GM19238 (cell line): ENCODE data around the gene TRNP1.

ENCODE experiments used
- DNase-seq: peaks from one replicate; pipeline ENCODE4 v3.0.0; 2011; ENCODE audit warnings: low spot score; ENCODE audit not compliant: insufficient read length

Gene TRNP1

GRCh38 chr1:27026621-27027574 is 33.4 kb downstream of the TRNP1 start:
- no peak for DNase-seq

GRCh38 chr1:27027575-27028250 is 34.2 kb downstream of the TRNP1 start:
- DNase-seq = no peak

DNA sequence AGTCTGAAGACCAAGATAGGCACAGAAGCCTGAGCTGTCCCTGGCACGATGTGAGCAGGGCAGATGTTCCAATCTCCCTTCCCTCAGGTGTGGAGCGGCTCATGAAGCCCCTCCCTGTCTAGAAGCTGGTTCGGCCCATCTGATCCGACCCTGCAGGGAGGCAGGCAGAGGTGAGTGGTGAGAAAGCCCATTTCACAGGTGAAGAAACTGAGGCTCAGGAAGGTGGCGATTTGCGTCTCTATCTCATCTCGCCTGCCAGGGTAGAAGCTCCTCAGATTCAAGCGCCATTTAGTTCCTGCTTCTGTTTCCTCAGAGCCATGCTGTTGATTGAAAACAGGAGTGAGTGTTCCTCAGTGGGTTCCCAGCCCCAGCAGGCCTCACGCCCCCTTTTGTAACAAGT is 36.0 kb downstream of the TRNP1 start:
- no peak for DNase-seq

GRCh38 chr1:27031235-27032118 is 38.0 kb downstream of the TRNP1 start:
- DNase-seq = no peak

DNA sequence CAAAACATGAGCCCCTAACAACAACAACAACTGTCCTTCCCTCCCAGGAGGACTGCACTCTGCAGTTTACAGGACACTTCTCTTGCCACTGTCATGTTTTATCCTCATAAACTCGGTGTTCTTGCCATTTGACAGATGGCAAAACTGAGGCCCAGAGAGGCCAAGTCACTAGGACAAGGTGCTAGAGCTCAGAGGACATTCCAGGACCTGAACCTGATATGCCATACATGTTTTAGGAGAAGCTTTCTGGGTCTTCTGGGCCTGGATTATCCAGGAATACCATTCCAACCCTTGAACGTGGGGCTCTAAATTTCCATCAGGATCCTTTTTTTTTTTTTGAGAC is 38.6 kb downstream of the TRNP1 start:
- no peak for DNase-seq

DNA sequence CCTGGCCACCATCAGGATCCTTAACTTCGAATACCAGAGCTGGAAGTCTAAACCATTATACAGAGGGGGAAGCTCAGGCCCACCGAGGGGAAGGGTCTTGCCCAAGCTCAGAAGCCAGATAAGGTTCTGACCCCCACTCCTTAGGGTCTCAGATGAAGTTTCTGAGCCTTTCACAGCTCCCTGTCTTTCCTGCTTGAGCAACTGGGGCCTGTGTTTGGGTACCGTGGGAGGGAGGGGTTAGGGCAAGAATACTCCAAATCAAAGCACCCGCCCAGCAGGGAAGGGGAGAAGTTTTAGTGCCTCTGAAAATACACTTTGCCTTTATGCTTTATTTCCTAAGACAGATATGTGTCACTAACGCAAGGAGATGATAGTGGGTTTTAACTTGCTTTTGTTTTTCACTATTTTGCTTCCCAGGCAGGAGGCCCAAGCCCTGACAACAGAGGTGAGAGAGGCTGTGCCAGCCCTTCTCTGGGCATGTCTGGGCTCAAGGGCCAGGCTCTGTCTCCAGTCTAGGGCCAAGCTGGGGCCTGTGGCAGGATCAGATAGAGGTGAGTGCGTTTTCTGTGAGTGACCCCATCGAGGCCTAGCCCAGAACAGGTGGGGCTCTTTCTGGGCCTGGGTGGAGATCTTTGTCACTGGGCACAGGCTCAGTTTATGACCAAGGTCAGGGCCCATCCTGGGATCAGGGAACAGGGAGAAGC is 39.7 kb downstream of the TRNP1 start:
- no peak for DNase-seq

- DNase-seq = no peak
Observed at GRCh38 chr1:27035344-27035743, 41.9 kb downstream of the TRNP1 start.

- DNase-seq = no peak
Observed at GRCh38 chr1:27036718-27037117, 43.2 kb downstream of the TRNP1 start.

DNA sequence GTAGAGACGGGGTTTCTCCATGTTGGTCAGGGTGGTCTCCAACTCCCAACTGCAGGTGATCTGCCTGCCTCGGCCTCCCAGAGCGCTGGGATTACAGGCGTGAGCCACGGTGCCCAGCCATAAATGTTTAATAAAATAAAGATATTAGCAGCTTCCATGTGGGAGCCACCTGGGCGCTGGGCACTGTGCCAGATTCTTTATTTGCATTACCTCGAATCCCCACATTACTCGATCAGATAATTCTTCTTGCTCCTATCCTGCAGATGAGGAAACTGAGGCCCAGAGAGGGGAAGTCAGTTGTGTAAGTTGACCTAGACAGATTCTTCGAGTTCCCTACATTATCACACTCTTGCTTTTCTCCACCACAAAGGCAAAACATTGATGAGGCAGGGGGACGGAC is 44.0 kb downstream of the TRNP1 start:
- DNase-seq = no peak

- DNase-seq = no peak
Observed at GRCh38 chr1:27038020-27038419, 44.5 kb downstream of the TRNP1 start.

DNA sequence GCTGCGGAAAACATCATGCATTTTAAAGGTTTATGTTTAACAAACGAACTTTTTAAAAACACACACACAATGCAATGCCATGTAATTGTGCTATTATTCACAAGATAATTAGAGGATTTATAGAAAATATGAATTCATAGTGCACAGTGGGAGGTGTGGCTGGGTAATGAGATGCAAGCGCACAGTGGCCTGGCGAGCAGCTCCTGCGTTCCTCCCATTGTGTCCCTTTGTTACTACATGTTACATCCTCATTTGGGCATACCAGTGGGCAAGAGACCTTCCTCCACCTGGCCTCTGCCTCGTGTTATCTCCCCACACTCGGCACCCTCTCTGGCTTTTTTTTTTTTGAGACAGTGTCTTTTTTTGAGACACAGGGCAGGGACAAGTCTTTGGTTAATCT is 49.2 kb downstream of the TRNP1 start:
- no peak for DNase-seq

- peak; percentile 73 for DNase-seq
Observed at GRCh38 chr1:27044613-27045151, 51.2 kb downstream of the TRNP1 start.

DNA sequence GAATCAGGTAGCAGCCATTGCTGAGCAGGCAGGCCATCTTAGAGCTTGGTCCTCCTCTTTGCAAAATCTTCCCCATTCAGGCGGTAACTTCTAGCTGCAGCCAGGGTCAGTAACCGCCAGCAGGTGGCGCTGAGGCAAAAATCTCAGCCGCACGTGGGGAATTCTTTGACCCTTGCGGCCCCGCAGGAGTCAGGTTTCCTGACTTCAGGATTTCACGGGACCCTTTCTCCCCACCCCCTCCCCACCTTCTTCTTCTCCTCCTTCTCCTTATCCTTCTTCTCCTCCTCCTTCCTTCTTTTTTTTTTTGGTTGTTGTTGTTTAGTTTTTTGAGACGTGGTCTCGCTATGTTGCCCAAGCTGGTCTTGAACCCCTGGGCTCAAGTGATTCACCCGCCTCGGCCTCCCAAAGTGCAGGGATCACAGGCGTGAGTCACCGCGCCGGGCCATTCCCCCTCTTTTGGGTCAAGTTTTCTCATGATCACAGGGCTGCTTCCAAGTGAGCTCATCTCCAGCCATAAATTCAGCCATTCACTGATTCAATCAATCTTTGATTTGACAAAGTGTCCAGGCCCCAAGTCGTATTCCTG is 52.6 kb downstream of the TRNP1 start:
- DNase-seq = peak; percentile 68

DNA sequence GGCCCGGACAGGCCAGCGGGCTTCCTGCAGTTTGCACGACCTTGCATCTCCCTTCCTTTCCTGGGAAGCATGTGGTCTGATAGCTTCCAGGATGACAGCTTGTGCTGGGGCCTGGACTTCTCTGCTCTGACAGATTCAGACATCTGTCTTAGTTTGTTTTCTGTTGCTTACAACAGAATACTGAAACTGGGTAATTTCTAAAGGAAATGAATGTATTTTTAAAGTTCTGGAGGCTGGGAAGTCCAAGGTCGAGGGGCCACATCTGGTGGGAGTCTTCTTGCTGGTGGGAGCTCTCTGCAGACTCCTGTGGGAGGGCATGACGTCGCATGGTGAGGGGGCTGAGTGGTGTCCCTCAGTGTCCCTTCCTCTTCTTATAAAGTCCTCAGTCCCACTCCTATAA is 54.4 kb downstream of the TRNP1 start:
- no peak for DNase-seq

GRCh38 chr1:27049100-27049499 is 55.6 kb downstream of the TRNP1 start:
- DNase-seq = no peak

GRCh38 chr1:27049607-27050006 is 56.1 kb downstream of the TRNP1 start:
- no peak for DNase-seq
